T47D (cell line): ENCODE results near the gene LNX2.

Experiments used
- DNase-seq, 2 experiments: peaks; one replicate each; pipeline versions ENCODE4 v3.0.0 to v3.0.0-alpha.2; 2011 to 2012; ENCODE audit warnings: low read depth in 1 of 2, low spot score in 1 of 2
- JUND ChIP-seq: IDR thresholded peaks from 2 replicates; pipeline ENCODE4 v1.6.1; 2012; ENCODE audit warnings: low read depth
- in situ Hi-C: cut with HindIII; loops from 2 replicates; pipeline ENCODE4 v1.10.0; 2016; ENCODE audit warnings: low sequenced_read_pairs, low pct_unique_long_range_greater_than_20kb

The LNX2 gene

DNA sequence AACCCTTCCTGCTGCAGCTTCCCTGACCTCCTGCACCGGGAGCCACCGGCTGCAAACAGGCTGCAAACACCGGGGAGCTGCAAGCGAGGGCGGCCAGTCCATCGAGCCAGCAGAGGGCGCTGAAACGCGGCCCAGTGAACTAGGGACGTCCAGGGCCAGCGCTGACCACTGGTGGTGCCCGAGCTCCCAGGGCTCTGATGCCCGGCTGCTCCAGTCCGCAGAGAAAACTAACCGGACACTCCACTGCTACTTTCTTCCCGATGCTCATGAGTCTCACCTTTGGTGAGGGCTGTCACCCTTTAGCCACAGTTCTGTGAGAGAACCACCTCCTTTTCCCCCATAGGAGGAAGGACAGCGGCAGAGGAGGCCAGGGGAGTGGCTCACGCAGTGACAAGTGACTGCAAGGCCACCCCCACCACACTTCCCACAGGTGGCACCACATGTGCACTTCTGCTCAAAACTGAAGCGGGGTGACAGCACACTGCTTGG is 87.1 kb downstream of the LNX2 start:
- in situ Hi-C loops = no loop called here
- peak; percentile 31 to 80 for DNase-seq
- no peak for TF ChIP-seq JUND

DNA sequence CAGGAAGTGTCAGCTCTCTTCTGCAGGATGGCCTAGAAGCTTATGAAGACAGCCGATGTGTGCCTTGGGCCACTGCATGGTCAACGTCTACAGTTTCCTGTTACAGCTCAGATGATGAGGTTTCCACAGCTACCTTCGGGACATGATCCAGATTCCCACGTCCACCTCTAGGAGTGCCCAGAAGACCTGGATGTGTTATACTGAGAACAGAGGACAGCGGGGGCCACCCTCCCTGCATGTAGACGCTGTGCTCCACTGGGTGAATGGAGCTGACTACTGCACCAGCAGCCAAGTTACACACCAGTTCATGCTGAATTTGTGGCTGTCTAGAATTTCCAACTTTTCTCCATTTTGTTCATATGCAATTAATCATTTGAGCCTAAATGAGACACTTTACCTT is 91.4 kb downstream of the LNX2 start:
- DNase-seq = no peak

DNA sequence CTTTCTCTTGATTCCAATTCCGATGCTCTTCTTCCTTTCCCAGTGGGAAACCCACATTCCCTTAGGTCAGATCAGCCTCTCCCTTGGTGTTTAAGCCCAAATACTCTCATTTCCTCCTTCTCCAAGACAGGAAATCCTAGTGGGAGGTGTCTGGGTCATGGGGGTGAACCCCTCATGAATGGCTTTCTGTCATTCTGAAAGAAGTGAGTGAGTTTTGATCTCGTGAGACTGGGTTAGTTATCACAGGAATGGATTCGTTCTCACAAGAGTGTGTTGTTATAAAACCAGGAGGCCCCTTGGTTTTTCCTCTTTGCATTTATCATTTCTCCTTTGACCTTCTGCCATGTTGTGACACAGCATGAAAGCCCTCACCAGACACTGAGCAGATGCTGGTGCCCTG is 93.8 kb downstream of the LNX2 start:
- in situ Hi-C loops = no loop called here
- no peak for DNase-seq
- no peak for TF ChIP-seq JUND

More for the DNA sequence above, 91.4 kb downstream of the LNX2 start:
- in situ Hi-C loops = no loop called here
- no peak for TF ChIP-seq JUND

DNA sequence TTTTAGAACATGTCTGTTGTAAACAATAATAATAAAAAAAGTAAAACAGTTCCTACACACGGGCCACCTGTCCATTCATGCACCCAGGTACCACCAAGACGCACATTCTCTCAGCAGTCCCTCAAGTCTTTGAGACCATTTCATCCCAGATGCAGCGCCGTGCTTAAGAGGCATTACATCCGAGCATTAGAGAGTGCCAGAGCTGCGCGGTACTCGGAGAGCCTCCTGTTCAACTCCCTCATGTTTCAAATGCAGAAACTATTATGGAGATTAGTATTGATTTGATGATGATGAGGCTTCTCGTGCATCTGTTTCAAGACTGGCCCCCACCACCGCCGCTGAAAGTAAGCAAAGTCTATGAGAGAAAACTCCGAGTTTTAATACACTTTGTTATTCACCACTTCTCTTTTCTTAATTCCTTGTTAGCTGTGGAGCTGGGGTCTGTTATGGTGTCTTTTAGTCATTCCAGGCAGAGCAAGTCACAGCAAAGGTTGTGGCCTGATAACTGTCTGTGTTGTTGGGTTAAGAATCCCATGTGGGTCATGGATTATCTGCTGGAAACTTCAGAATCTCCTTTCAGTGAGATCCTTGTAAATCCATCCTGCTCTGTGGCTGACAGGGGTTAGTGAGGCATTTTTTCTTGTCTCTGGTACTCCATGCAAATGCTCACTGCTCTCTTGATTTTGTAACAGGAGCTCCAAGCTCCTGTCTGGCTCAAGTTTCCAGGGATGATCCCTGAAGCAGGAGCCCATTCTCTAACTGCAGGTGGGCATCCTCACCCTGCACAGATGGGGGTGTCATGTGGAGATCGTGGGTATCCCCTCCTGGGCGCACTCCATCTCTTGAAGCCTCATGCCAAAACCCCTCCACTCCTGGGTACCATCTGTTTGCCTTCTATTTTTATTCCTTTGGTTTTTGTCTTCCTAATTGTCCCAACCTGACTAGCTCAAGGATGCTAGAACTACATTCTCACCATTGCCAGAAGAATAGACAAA is 95.1 kb downstream of the LNX2 start:
- no peak for TF ChIP-seq JUND
- in situ Hi-C loops = no loop called here
- DNase-seq = no peak

DNA sequence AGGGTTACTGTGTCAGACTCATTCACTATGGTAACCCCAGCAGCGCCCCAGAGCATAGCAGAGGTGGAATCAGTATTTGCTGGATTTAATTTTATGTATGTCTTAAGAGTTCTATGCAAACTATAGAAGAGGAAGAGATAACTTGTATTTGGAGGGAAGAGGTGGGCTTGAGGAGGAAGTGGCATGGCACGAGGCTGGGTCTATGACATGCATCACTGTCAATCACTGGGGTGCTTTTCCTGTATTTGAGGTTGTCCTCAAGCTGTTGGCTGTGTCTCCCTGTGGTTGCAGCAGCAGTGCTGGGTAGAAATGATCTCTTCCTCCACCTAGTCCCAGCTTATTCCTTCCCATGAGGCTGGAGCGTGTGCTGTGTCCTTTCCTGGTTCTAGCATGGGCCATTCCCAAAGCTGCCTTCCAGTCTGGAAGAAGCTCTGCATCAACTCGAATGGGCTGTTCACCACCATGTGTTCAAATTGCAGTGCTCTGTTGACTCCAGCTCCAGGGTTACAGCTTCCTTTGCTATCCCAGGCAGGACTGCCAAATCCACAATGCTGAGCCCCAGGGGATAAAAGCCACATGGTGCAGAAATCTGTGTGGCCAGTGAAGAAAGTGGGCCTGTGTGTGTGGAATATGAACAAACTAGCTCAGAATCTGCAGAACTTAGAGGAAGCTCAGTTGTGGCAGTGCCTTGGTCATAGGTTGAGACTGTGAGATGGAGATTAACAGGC is 96.8 kb downstream of the LNX2 start:
- DNase-seq = no peak
- no peak for TF ChIP-seq JUND
- in situ Hi-C loops = no loop called here

DNA sequence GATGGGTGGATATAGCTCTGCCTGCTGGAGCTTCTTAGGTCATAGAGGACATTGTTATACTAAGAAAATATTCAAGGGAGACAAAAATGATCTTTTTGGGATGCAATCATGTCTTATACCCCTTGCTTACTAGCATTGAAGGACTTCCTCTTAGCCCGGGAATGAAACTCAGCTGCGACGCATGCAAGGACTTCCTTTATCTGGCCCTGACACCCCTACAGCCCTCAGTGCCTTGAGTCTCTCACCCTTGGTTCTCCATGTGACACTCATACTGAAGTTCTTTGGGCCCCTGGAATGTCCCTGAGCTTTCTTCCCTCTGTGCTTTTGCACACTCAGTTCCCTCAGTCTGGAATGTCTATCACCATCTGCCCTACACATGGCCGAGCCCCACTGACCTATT is 97.5 kb downstream of the LNX2 start:
- in situ Hi-C loops = no loop called here
- no peak for DNase-seq
- TF ChIP-seq JUND = no peak

DNA sequence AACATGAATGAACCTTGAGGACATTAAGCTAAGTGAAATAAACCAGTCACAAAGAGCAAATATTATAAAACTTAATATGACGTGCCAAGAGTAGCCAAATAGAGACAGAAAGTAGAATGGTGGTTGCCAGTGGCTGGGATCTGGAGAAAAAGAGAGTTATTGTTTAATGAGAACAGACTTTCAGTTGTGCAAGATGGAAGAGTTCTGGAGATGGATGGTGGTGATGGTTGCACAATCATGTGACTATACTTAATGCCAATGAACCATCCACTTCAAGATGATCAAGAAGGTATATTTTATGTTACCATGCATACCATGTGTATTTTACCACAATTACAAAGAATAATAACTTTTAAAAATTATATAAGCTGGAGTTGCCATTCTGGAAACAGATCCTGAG is 104.2 kb downstream of the LNX2 start:
- no peak for TF ChIP-seq JUND
- DNase-seq = no peak
- in situ Hi-C loops = no loop called here

DNA sequence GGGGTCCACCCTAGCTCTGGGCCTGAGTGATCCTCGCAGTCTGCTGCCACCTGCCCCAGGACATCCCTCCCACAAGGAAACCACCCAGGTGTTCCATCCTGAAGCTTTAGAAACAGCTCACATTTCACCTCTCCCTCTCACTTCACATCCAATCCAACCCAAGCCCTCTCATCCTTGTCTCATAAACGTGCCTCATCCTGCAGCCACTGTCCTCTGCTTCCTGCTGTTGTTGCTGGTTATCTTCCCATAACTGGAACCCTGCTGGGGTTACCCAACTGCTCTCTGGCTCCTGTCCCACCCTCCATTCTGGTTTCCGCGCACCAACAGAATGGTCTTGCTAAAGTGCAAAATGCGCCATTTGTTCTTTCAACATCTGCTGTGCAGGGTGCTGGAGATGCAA is 110.2 kb downstream of the LNX2 start:
- in situ Hi-C loops = no loop called here
- no peak for DNase-seq
- no peak for TF ChIP-seq JUND

DNA sequence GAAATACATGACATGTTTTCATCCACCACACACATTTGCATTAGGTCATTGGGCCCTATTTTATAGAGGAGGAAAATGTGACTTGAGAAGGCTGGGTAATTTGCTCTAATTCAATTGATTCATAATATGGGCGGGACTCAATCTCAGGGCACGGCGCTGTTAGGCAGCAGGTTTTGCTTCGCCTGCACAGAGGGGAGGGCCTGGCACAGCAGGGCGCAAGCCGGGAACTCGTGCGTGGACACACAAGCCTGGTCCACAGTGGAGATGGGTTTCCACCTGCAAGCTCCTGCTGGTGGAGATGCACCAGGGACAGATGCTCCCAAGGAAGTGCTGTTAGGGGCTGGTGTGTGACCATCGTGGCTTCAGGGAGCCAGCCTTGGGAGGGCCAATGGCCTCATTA is 111.5 kb downstream of the LNX2 start:
- TF ChIP-seq JUND = no peak
- DNase-seq = no peak
- in situ Hi-C loops = no loop called here

DNA sequence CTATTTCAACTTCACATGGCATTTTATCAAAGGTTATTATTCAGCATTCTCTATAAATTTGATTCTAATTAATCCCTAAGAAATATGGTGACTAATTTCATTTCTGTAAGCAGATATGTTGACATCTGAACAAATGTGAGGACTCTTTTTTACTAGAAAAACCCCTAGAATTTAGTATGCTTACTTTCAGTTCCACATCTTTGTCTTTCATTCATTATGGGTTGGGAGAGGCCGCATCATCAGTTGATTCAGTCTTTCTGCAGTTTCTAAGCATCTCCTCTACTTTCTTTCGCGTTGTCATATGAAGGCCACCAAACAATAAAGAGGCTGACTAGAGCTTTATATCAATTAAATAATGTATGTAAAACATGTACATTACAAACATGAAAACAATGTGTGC is 114.5 kb downstream of the LNX2 start:
- in situ Hi-C loops = no loop called here
- no peak for DNase-seq
- no peak for TF ChIP-seq JUND

DNA sequence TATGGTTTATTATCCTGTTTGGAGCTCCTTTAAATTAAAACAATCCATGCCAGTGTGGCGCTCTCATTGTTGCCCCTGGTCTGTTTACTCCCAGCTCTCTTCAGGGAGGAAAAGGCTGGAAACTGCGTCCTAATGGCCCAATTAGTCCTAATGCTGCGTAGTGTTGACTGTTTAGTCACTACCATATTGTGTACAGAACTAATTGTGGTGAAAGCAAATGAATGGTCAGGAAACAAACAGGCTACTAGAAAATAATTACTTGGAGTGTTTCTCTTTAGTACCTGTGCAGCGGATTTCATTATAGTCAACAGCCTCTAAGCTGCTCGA is 115.5 kb downstream of the LNX2 start:
- DNase-seq = no peak
- TF ChIP-seq JUND = no peak
- in situ Hi-C loops = no loop called here

DNA sequence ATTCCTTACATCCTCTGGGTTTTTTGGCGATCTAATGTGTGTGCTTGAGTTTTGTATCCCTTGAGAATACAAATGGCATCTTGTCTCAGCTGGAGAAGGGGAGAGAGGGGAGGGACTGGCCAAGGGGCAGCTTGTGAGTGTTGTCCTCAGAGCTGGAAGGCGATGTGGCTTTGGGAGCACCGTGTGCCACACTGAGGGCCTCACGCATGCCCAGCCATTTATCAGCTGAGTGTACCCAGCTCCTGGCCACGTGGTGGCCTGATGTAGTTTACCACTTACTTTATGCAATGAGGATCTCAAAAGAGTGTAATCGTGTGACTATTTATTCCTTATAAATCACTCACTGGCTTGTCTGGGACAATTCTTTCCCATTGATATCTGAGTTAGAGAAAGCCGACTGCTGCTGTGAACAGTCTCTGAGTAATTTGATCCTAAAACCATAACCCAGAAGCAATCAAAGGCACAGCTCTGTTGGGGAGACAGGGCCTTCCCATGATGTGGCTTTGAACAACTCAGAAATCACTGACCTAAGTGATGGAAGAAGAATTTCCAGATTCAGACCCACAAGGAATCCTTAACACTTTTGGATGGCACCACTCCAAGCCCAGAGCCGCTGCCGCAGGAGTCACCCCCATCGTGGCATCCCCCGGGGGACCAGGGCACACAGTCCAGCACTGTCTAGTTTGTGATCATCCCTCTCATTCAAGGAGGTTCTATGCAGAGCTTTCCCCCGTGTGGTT is 116.0 kb downstream of the LNX2 start:
- no peak for DNase-seq
- no peak for TF ChIP-seq JUND
- in situ Hi-C loops = no loop called here

DNA sequence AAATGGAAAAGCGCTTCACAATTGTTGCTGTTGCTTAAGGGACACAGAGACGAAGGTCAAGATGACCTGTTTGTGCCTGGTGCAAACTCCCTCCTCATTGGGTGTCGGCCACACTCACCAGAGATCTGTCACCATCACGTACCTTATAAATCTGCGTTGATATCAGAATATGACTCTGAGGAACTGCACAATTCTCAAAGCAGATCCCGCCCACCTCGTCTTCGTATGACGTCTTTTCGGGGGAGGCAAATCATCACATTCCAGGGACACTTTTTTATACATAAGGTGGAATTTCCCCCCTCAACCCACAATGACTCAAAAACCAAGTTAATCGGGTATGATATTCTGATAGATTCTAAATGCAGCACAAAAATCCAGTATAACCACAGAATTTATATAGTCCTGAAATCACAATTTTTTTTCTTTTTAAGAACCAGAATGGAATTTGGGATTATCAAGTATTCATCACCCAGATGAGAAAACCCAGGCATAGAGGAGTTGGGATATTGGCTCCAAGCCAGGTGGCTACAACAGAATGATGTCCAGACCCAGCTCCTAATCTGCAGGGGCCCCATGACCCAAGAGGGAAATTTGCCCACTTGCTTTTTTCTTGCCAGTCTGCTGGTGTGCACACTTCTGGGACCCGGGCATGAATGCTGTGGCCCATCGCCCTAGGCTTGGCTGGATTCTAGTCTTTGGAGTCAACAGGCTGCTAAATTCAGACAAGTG is 119.4 kb downstream of the LNX2 start:
- TF ChIP-seq JUND = no peak
- in situ Hi-C loops = no loop called here
- no peak for DNase-seq
